GM10248 (cell line): ENCODE measurements around the gene ABI2.
"Not testable (repeated sequence)": the region's sequence is repeated elsewhere in the genome, so short reads cannot be mapped to it uniquely, and the experiment has no call there.

Source experiments
- CTCF ChIA-PET: fragments of 300-600 bp; sonication (Branson Sonifier 250); formaldehyde crosslinking; extraction: SDS; loops from one replicate; lab custom pipeline; 2021; ENCODE audit warnings: antibody characterized with exemption; lab: Yijun Ruan, JAX
- POLR2A ChIA-PET: fragments of 350-650 bp; sonication (Branson Sonifier 250); formaldehyde crosslinking; extraction: SDS; loops from one replicate; lab custom pipeline; 2020; ENCODE audit warnings: antibody characterized with exemption; lab: Yijun Ruan, JAX
- DNase-seq: peaks from one replicate; pipeline ENCODE4 v3.0.0; 2012; ENCODE audit errors: extremely low spot score
- CTCF ChIP-seq: IDR thresholded peaks from 2 replicates; pipeline ENCODE4 v1.5.1; 2012; ENCODE audit warnings: mild to moderate bottlenecking, low read depth; ENCODE audit errors: extremely low read depth, missing control alignments, control extremely low read depth

Gene ABI2

GRCh38 chr2:203354966-203355365, 26.8 kb downstream of the ABI2 start:
- POLR2A ChIA-PET = no interaction called here
- no peak for DNase-seq

GRCh38 chr2:203359450-203359849, 31.3 kb downstream of the ABI2 start:
- no peak for TF ChIP-seq CTCF
- CTCF ChIA-PET = no interaction called here
- DNase-seq = no peak
- POLR2A ChIA-PET = no interaction called here

More at GRCh38 chr2:203354966-203355365, 26.8 kb downstream of the ABI2 start:
- TF ChIP-seq CTCF = no peak
- CTCF ChIA-PET = no interaction called here

- TF ChIP-seq CTCF = no peak
- ChIA-PET POLR2A (no interaction called here), CTCF (interaction anchor here (1.1 to 2.2 kb wide), 2 partner anchors 13 to 71 kb away, joined by 3 to 5 read pairs; no protein-coding TSS in a partner anchor)
- DNase-seq = peak; percentile 18
Measured at GRCh38 chr2:203360833-203361430, 32.7 kb downstream of the ABI2 start.

- ChIA-PET CTCF (interaction anchor here (1.1 to 2.2 kb wide), 3 partner anchors 11 to 71 kb away, joined by 3 to 6 read pairs (median 5); no protein-coding TSS in a partner anchor), POLR2A (no interaction called here)
- DNase-seq = no peak
Measured at GRCh38 chr2:203361495-203361894, 33.3 kb downstream of the ABI2 start.

GRCh38 chr2:203361922-203362321, 33.7 kb downstream of the ABI2 start:
- TF ChIP-seq CTCF = no peak
- ChIA-PET CTCF (interaction anchor here (1.2 to 2.2 kb wide), 2 partner anchors 11 to 14 kb away, joined by 5 to 6 read pairs; no protein-coding TSS in a partner anchor), POLR2A (no interaction called here)
- no peak for DNase-seq

More at GRCh38 chr2:203361495-203361894, 33.3 kb downstream of the ABI2 start:
- TF ChIP-seq CTCF = no peak

- ChIA-PET CTCF (no interaction called here), POLR2A (no interaction called here)
- no peak for TF ChIP-seq CTCF
Measured at GRCh38 chr2:203366639-203367466, 38.7 kb downstream of the ABI2 start.

GRCh38 chr2:203372706-203373105, 44.5 kb downstream of the ABI2 start:
- CTCF ChIA-PET, POLR2A ChIA-PET, DNase-seq: not testable (repeated sequence)

More at GRCh38 chr2:203366639-203367466, 38.7 kb downstream of the ABI2 start:
- no peak for DNase-seq
